ENCODE data around the gene MAPKAP1. TPM values are rescaled to one million over a fixed set of nuclear protein-coding genes. Genes with fewer than 3 reads are reported as not detected.
A peak's percentile ranks its signal among the peaks of the same experiment; 100 is the strongest.

The MAPKAP1 gene
- total and polyA plus RNA-seq, 9 of the 15 experiments (the other 6 are each of a cell fraction or from before 2014, with no cell fraction given) = 2.6 to 82.1 (median 61.1) TPM

DNA sequence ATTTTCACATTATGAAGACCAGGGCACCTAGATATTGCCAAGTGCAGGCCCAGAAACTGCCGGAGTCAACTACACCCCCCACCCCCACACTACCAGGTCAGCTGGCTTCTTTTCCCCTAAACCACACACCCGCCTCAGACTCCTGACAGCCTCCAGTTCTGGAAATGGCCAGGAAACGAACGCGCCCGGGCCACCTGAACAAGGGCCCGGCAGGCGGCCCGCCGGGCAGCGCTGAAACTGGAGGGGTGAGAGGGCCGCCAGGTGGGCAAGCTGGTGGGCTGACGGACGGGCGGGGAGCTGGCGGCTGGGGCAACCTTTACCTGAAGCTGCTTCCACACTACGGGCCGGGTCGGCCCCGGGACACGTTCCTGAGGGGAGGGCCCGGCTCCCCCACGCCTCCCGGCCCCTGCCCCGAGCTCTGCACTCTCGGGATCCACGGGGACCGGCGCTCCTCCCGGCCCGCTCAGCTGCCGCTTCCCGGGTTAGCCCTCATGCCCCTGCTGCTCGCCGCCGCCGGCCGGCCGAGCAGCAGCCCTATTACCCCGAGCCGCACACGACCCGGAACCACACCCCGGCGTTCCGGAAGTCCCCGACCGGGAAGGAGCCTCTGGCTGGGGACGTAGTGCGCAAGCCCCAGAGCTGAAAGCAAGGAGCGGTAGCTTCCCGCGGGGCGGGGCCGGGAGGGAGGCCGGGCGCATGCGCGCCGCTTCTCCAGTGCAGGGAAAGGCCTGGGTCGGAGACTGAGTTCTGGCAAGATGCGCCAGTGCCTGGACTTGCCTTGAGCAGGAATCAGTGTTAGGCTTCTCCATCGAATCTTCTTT, at the start of gene MAPKAP1 (continued):
- TF ChIP-seq, protein P1, sequence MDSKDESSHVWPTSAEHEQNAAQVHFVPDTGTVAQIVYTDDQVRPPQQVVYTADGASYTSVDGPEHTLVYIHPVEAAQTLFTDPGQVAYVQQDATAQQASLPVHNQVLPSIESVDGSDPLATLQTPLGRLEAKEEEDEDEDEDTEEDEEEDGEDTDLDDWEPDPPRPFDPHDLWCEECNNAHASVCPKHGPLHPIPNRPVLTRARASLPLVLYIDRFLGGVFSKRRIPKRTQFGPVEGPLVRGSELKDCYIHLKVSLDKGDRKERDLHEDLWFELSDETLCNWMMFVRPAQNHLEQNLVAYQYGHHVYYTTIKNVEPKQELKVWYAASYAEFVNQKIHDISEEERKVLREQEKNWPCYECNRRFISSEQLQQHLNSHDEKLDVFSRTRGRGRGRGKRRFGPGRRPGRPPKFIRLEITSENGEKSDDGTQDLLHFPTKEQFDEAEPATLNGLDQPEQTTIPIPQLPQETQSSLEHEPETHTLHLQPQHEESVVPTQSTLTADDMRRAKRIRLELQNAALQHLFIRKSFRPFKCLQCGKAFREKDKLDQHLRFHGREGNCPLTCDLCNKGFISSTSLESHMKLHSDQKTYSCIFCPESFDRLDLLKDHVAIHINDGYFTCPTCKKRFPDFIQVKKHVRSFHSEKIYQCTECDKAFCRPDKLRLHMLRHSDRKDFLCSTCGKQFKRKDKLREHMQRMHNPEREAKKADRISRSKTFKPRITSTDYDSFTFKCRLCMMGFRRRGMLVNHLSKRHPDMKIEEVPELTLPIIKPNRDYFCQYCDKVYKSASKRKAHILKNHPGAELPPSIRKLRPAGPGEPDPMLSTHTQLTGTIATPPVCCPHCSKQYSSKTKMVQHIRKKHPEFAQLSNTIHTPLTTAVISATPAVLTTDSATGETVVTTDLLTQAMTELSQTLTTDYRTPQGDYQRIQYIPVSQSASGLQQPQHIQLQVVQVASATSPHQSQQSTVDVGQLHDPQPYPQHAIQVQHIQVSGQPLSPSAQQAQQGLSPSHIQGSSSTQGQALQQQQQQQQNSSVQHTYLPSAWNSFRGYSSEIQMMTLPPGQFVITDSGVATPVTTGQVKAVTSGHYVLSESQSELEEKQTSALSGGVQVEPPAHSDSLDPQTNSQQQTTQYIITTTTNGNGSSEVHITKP (IDR thresholded peaks at IDR 0.05; ENCODE audit: partially characterized antibody) = no peak
- TF ChIP-seq ZNF316 (IDR thresholded peaks at IDR 0.05) (0 out of 2 replicates have a peak, but pooled peaks have one; percentile 1), ZNF124 (CRISPR knock-in tag; IDR thresholded peaks at IDR 0.05) (no peak), MEIS2 (IDR thresholded peaks at IDR 0.05; ENCODE audit: partially characterized antibody) (peak; percentile 93), ZNF212 (CRISPR knock-in tag; IDR thresholded peaks at IDR 0.05) (no peak), GTF2F1 (IDR thresholded peaks at IDR 0.05; ENCODE audit: low read depth, low read length) (0 out of 2 replicates have a peak, but pooled peaks have one; percentile 42), NONO (IDR thresholded peaks at IDR 0.05; ENCODE audit: low read depth in 2 of 2, low read length in 1 of 2) (peak; percentile 26 to 89; a peak in 2 of 4 replicates), POLR2H (tag; IDR thresholded peaks at IDR 0.05; ENCODE audit: low read depth) (peak; percentile 79), ZNF41 (CRISPR knock-in tag; conservative IDR thresholded peaks at IDR 0.05) (no peak), SOX6 (IDR thresholded peaks at IDR 0.05) (peak; percentile 24; the same call in 1 of the 2 replicates), ZBTB7A (IDR thresholded peaks at IDR 0.05; ENCODE audit: borderline replicate concordance, control insufficient read depth, low read depth, low read length) (0 out of 2 replicates have a peak, but pooled peaks have one; percentile 23), RHOXF2B (CRISPR knock-in tag; conservative IDR thresholded peaks at IDR 0.05) (no peak), RAD21 (CRISPR knock-in tag; conservative IDR thresholded peaks at IDR 0.05 in 1 of 2, IDR thresholded peaks at IDR 0.05 in 1 of 2) (no peak), CBX2 (IDR thresholded peaks at IDR 0.05; ENCODE audit: insufficient read depth, low read length, poor library complexity, severe bottlenecking) (no peak), RBBP5 (IDR thresholded peaks at IDR 0.05; ENCODE audit: borderline replicate concordance, insufficient read depth, low read length, poor library complexity, severe bottlenecking) (peak; percentile 93)
- TF ChIP-seq, protein P2, sequence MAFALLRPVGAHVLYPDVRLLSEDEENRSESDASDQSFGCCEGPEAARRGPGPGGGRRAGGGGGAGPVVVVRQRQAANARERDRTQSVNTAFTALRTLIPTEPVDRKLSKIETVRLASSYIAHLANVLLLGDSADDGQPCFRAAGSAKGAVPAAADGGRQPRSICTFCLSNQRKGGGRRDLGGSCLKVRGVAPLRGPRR (CRISPR knock-in tag; IDR thresholded peaks at IDR 0.05) = no peak
- TF ChIP-seq, protein P3, sequence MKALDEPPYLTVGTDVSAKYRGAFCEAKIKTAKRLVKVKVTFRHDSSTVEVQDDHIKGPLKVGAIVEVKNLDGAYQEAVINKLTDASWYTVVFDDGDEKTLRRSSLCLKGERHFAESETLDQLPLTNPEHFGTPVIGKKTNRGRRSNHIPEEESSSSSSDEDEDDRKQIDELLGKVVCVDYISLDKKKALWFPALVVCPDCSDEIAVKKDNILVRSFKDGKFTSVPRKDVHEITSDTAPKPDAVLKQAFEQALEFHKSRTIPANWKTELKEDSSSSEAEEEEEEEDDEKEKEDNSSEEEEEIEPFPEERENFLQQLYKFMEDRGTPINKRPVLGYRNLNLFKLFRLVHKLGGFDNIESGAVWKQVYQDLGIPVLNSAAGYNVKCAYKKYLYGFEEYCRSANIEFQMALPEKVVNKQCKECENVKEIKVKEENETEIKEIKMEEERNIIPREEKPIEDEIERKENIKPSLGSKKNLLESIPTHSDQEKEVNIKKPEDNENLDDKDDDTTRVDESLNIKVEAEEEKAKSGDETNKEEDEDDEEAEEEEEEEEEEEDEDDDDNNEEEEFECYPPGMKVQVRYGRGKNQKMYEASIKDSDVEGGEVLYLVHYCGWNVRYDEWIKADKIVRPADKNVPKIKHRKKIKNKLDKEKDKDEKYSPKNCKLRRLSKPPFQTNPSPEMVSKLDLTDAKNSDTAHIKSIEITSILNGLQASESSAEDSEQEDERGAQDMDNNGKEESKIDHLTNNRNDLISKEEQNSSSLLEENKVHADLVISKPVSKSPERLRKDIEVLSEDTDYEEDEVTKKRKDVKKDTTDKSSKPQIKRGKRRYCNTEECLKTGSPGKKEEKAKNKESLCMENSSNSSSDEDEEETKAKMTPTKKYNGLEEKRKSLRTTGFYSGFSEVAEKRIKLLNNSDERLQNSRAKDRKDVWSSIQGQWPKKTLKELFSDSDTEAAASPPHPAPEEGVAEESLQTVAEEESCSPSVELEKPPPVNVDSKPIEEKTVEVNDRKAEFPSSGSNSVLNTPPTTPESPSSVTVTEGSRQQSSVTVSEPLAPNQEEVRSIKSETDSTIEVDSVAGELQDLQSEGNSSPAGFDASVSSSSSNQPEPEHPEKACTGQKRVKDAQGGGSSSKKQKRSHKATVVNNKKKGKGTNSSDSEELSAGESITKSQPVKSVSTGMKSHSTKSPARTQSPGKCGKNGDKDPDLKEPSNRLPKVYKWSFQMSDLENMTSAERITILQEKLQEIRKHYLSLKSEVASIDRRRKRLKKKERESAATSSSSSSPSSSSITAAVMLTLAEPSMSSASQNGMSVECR (CRISPR knock-in tag; IDR thresholded peaks at IDR 0.05) = peak; percentile 17; the same call in 1 of the 2 replicates

All from K562 (cell line).